ENCODE measurements around the gene KDM4C. TPM values are rescaled to one million over a fixed set of nuclear protein-coding genes. Genes with fewer than 3 reads are reported as not detected.

KDM4C gene
- total and polyA plus RNA-seq, 2 of the 13 experiments (the other 11 are each of a cell fraction or from before 2014, with no cell fraction given) = 19.4 to 23.6 TPM

- peak; percentile 79; the same call in 1 of the 2 replicates for TF ChIP-seq ZNF292 (CRISPR knock-in tag; IDR thresholded peaks at IDR 0.05; ENCODE audit: borderline replicate concordance, low read depth)
- TF ChIP-seq DMAP1 (CRISPR knock-in tag; IDR thresholded peaks at IDR 0.05) = no peak; the same call in 1 of the 2 replicates
- no peak for TF ChIP-seq NKX3-1 (CRISPR knock-in tag; IDR thresholded peaks at IDR 0.05)
- peak; percentile 57; the same call in 1 of the 2 replicates for TF ChIP-seq STAT6 (CRISPR knock-in tag; IDR thresholded peaks at IDR 0.05; ENCODE audit: borderline replicate concordance)
- TF ChIP-seq PITX1 (CRISPR knock-in tag; IDR thresholded peaks at IDR 0.05) = peak; percentile 50; the same call in 1 of the 2 replicates
- no peak for TF ChIP-seq CSRNP2 (CRISPR knock-in tag; conservative IDR thresholded peaks at IDR 0.05; ENCODE audit: low read depth)
- peak; percentile 73; the same call in 1 of the 2 replicates for TF ChIP-seq ZNF556 (CRISPR knock-in tag; IDR thresholded peaks at IDR 0.05; ENCODE audit: borderline replicate concordance)
- TF ChIP-seq ZNF296 (CRISPR knock-in tag; conservative IDR thresholded peaks at IDR 0.05) = no peak
- no peak for TF ChIP-seq ZSCAN29 (CRISPR knock-in tag; conservative IDR thresholded peaks at IDR 0.05)
- TF ChIP-seq ZNF713 (CRISPR knock-in tag; IDR thresholded peaks at IDR 0.05) = 0 out of 2 replicates have a peak, but pooled peaks have one; percentile 4
- TF ChIP-seq ZNF552 (CRISPR knock-in tag; IDR thresholded peaks at IDR 0.05; ENCODE audit: borderline replicate concordance) = no peak
- TF ChIP-seq CHCHD3 (CRISPR knock-in tag; IDR thresholded peaks at IDR 0.05) = no peak
- TF ChIP-seq HINFP (CRISPR knock-in tag; IDR thresholded peaks at IDR 0.05; ENCODE audit: low read depth) = 0 out of 2 replicates have a peak, but pooled peaks have one; percentile 25
- no peak for TF ChIP-seq ZBTB49 (CRISPR knock-in tag; IDR thresholded peaks at IDR 0.05; ENCODE audit: borderline replicate concordance)
- 0 out of 2 replicates have a peak, but pooled peaks have one; percentile 52 for TF ChIP-seq ZNF644 (CRISPR knock-in tag; IDR thresholded peaks at IDR 0.05; ENCODE audit: low read depth)
- TF ChIP-seq SRSF9 (IDR thresholded peaks at IDR 0.05; ENCODE audit: borderline replicate concordance, insufficient read depth, low read depth, low read length, poor library complexity, severe bottlenecking) = no peak
- TF ChIP-seq ZNF841 (CRISPR knock-in tag; IDR thresholded peaks at IDR 0.05; ENCODE audit: borderline replicate concordance) = no peak
- no peak for TF ChIP-seq REXO4 (CRISPR knock-in tag; IDR thresholded peaks at IDR 0.05; ENCODE audit: borderline replicate concordance)
- no peak for TF ChIP-seq NFATC3 (CRISPR knock-in tag; IDR thresholded peaks at IDR 0.05)
Observed at GRCh38 chr9:6788162-6789016, 30.6 kb downstream of the KDM4C start (continued).
